Panc1 (cell line): ENCODE results near the gene COL4A2.

ENCODE experiments used
- POLR2AphosphoS5 ChIP-seq: IDR thresholded peaks from 2 replicates; pipeline ENCODE4 v1.6.1; 2012; ENCODE audit warnings: mild to moderate bottlenecking, low read depth, low read length, moderate library complexity
- TCF7L2 ChIP-seq: IDR thresholded peaks from 2 replicates; pipeline ENCODE4 v1.6.1; 2011; ENCODE audit warnings: mild to moderate bottlenecking, low read depth, low read length, inconsistent platforms
- TF ChIP-seq, protein P1 (sequence below): fragments of 450-650 bp; IDR thresholded peaks from 2 replicates; pipeline ENCODE4 v1.5.1; 2017; ENCODE audit warnings: mild to moderate bottlenecking
- TF ChIP-seq, protein P2 (sequence below), 2 experiments: IDR thresholded peaks; 2 replicates each; pipeline ENCODE4 v1.6.1; 2011 to 2012; ENCODE audit warnings: low read depth in 2 of 2, control low read depth in 1 of 2, low read length in 1 of 2, mild to moderate bottlenecking in 1 of 2, moderate library complexity in 1 of 2; ENCODE audit not compliant: insufficient read depth in 1 of 2

DNA sequence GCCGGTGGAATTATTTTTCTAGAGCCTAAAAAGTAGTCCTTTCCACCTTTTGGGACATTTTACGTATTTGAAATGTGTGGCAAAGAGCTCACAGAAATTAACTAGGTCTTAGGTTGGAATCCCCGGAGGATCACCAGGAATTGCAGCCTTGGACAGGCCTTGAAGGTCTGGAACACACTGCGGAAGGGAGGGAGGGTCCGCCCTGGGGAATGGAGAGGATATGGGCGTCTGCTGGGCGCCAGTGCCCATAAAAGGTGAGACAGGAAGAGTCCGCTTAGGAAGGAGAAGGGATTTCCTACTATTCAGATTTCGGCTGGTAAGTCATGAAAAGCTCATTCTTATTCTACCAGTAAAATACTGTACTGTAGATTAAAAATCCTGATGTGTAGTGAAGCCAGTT lies 111.9 kb downstream of the COL4A2 start:
- TF ChIP-seq, protein P1, sequence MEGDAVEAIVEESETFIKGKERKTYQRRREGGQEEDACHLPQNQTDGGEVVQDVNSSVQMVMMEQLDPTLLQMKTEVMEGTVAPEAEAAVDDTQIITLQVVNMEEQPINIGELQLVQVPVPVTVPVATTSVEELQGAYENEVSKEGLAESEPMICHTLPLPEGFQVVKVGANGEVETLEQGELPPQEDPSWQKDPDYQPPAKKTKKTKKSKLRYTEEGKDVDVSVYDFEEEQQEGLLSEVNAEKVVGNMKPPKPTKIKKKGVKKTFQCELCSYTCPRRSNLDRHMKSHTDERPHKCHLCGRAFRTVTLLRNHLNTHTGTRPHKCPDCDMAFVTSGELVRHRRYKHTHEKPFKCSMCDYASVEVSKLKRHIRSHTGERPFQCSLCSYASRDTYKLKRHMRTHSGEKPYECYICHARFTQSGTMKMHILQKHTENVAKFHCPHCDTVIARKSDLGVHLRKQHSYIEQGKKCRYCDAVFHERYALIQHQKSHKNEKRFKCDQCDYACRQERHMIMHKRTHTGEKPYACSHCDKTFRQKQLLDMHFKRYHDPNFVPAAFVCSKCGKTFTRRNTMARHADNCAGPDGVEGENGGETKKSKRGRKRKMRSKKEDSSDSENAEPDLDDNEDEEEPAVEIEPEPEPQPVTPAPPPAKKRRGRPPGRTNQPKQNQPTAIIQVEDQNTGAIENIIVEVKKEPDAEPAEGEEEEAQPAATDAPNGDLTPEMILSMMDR, result no peak
- TF ChIP-seq TCF7L2, result no peak
- TF ChIP-seq POLR2AphosphoS5, result no peak
- TF ChIP-seq, protein P2, sequence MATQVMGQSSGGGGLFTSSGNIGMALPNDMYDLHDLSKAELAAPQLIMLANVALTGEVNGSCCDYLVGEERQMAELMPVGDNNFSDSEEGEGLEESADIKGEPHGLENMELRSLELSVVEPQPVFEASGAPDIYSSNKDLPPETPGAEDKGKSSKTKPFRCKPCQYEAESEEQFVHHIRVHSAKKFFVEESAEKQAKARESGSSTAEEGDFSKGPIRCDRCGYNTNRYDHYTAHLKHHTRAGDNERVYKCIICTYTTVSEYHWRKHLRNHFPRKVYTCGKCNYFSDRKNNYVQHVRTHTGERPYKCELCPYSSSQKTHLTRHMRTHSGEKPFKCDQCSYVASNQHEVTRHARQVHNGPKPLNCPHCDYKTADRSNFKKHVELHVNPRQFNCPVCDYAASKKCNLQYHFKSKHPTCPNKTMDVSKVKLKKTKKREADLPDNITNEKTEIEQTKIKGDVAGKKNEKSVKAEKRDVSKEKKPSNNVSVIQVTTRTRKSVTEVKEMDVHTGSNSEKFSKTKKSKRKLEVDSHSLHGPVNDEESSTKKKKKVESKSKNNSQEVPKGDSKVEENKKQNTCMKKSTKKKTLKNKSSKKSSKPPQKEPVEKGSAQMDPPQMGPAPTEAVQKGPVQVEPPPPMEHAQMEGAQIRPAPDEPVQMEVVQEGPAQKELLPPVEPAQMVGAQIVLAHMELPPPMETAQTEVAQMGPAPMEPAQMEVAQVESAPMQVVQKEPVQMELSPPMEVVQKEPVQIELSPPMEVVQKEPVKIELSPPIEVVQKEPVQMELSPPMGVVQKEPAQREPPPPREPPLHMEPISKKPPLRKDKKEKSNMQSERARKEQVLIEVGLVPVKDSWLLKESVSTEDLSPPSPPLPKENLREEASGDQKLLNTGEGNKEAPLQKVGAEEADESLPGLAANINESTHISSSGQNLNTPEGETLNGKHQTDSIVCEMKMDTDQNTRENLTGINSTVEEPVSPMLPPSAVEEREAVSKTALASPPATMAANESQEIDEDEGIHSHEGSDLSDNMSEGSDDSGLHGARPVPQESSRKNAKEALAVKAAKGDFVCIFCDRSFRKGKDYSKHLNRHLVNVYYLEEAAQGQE (IDR thresholded peaks at IDR 0.05; ENCODE audit: insufficient read depth in 1 of 2, low read depth in 2 of 2, low read length in 1 of 2), result no peak
